ENCODE results near the gene SLC25A44. TPM values are rescaled to one million over a fixed set of nuclear protein-coding genes. Genes with fewer than 3 reads are reported as not detected.

SLC25A44 gene
- total and polyA plus RNA-seq, 9 donors = 6.8 to 21.0 (median 16.8) TPM

- Histone ChIP-seq H3K27me3 (no peaks in the 10 kb centered on the region), H3K9me3 (no peaks in the 10 kb centered on the region), H3K4me1 (ENCODE audit: insufficient read depth) (no peaks in the 10 kb centered on the region), H3K4me3 (no peak overlapping the region), H3K36me3 (no peaks in the 10 kb centered on the region), H3K27ac (no peak overlapping the region)
- 75 to 81% (median 76%) methylated on average over 4 of the region's 4 CpGs for WGBS, 3 donors
- intact Hi-C loops (cut with DNase I) = no loop called here
- no peak for DNase-seq
- TF ChIP-seq CTCF (IDR thresholded peaks at IDR 0.05) (no peak), EP300 (IDR thresholded peaks at IDR 0.05) (no peak), POLR2A (IDR thresholded peaks at IDR 0.05) (no peak)
Observed at GRCh38 chr1:156191292-156191964, 2.5 kb upstream of the SLC25A44 start.

GRCh38 chr1:156193208-156193487, 756 bp upstream of the SLC25A44 start:
- H3K36me3 ChIP-seq = no peaks in the 10 kb centered on the region
- no peak overlapping the region for H3K27ac ChIP-seq
- no peak for DNase-seq
- no peaks in the 10 kb centered on the region for H3K4me1 ChIP-seq (ENCODE audit: insufficient read depth)
- H3K9me3 ChIP-seq = no peaks in the 10 kb centered on the region
- no peak for TF ChIP-seq CTCF (IDR thresholded peaks at IDR 0.05)
- TF ChIP-seq POLR2A (IDR thresholded peaks at IDR 0.05) = no peak
- no peak for TF ChIP-seq EP300 (IDR thresholded peaks at IDR 0.05)
- H3K4me3 ChIP-seq = peak overlapping the region; percentile 97
- WGBS, 3 donors = 75 to 77% (median 76%) methylated on average over 7 of the region's 7 CpGs
- no peaks in the 10 kb centered on the region for H3K27me3 ChIP-seq
- intact Hi-C loops (cut with DNase I) = no loop called here

- H3K27me3 ChIP-seq = no peaks in the 10 kb centered on the region
- WGBS, 3 donors = 8 to 9% (median 8%) methylated on average over 14 of the region's 14 CpGs
- no peaks in the 10 kb centered on the region for H3K4me1 ChIP-seq (ENCODE audit: insufficient read depth)
- no peaks in the 10 kb centered on the region for H3K36me3 ChIP-seq
- H3K9me3 ChIP-seq = no peaks in the 10 kb centered on the region
- peak overlapping the region; percentile 97 for H3K4me3 ChIP-seq
- no peak for TF ChIP-seq POLR2A (IDR thresholded peaks at IDR 0.05)
- no peak for TF ChIP-seq EP300 (IDR thresholded peaks at IDR 0.05)
- no peak for TF ChIP-seq CTCF (IDR thresholded peaks at IDR 0.05)
- H3K27ac ChIP-seq = peak overlapping the region in 1 of 2 donors; percentile 57
- intact Hi-C loops (cut with DNase I) = no loop called here
- no peak for DNase-seq
Observed at GRCh38 chr1:156194300-156194652, 372 bp downstream of the SLC25A44 start.

GRCh38 chr1:156195853-156196252, 1.9 kb downstream of the SLC25A44 start:
- Histone ChIP-seq H3K9me3 (no peaks in the 10 kb centered on the region), H3K27me3 (no peaks in the 10 kb centered on the region), H3K36me3 (no peaks in the 10 kb centered on the region), H3K27ac (no peak overlapping the region), H3K4me3 (no peak overlapping the region), H3K4me1 (ENCODE audit: insufficient read depth) (no peaks in the 10 kb centered on the region)
- DNase-seq = no peak
- TF ChIP-seq EP300 (IDR thresholded peaks at IDR 0.05) = no peak
- no peak for TF ChIP-seq CTCF (IDR thresholded peaks at IDR 0.05)
- TF ChIP-seq POLR2A (IDR thresholded peaks at IDR 0.05) = no peak
- 74 to 81% (median 80%) methylated on average over 4 of the region's 4 CpGs for WGBS, 3 donors
- intact Hi-C loops (cut with DNase I) = no loop called here
